ENCODE results near the gene SYNPO2L.

The SYNPO2L gene

DNA sequence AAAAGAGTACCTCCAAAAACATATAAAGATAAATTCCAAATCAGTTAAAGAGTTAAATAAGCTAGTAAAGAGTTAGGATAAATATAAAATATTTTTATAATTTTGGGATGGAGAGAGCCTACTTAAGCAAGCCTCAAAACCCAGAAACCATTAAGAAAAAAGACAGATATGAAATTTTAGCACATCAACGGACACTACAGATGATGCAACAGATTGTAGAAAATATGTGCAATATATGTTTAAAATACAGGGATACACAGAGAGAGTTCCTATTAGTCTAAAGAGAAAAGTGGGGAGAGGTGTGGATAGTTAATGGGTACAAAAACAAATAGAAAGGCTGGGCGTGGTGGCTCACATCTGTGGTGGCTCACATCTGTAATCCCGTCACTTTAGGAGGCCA, 41.1 kb downstream of the SYNPO2L start:
- DNase-seq: no peak

DNA sequence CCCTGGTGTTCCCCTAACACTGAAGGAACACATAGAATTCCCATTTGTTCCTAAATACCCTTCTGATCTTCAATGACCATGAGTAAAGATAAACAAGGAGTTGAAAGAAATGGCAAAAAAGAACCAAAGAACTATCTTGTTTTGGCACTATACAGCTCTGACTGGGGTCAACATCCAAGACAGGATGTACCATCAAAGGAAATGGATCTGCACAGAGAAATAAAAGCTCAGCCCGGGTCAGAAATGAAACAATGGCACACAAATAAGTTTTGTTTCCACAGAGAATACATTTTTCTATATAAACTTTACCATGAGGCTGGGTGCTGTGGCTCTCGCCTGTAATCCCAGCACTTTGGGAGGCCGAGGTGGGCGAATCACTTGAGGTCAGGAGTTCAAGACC, 46.7 kb downstream of the SYNPO2L start:
- DNase-seq: no peak

DNA sequence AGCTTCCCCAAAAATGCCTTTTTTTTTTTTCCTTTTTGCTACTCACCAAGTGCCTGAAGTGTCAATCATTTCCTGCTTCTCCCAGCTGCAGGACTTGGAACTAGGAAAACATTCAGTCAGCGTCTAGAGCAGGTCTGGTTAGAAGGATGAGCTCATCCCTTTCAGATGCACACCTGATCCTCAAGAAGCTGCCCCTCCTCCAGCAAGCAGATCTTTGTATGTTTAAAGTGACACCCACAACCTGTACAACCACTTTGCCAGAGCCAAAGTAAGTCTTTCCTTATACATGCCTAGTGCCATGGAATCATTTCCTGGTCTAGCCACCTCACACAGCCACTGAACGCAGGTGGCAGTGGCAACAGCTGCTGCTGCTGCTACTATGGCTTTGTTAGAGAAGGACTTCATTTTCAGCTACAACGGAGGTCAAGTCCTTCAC, 54.3 kb downstream of the SYNPO2L start:
- DNase-seq: no peak

DNA sequence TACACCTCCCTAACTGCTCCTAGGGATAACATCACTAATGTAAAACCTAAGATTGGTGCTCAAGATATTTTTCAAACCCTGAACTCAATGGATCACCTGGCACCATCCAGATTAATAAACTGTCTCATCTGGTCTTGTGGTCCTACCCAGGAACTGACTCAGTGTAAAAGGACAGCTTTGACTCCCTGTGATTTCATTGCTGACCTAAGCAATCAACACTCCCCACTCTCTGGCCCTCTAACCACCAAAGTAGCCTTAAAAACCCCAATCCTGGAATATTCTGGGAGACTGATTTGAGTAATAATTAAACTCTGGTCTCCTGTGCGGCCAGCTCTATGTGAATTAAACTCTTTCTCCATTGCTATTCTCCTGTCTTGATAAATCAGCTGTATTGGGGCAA, 58.5 kb downstream of the SYNPO2L start:
- DNase-seq: no peak

All from central memory CD4-positive, alpha-beta T cell (primary cell).